ENCODE data around the gene ME2.

ME2 gene

DNA sequence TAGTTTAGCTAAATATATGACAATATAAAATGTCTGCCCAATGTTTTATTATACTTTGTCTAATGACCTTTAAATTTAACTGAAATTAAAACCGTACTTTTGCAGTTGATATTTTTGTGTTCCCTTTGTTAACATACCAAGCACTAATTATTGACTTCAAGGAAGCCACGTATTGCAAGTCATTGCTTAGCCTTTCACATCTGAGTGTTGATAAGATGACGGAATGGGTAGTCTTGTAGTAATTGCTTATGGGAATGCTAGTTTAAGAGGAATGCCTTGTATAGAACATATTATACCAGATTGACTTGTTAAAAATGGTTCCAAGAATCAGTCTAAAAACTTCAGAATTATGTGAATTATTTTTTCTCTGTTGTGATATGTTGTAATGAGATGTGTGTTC, 74.9 kb downstream of the ME2 start:
- no peak overlapping the region for H3K4me3 ChIP-seq (ENCODE audit: low read depth, low read length)
- DNase-seq (ENCODE audit: low read depth): no peak
- TF ChIP-seq, protein P1, sequence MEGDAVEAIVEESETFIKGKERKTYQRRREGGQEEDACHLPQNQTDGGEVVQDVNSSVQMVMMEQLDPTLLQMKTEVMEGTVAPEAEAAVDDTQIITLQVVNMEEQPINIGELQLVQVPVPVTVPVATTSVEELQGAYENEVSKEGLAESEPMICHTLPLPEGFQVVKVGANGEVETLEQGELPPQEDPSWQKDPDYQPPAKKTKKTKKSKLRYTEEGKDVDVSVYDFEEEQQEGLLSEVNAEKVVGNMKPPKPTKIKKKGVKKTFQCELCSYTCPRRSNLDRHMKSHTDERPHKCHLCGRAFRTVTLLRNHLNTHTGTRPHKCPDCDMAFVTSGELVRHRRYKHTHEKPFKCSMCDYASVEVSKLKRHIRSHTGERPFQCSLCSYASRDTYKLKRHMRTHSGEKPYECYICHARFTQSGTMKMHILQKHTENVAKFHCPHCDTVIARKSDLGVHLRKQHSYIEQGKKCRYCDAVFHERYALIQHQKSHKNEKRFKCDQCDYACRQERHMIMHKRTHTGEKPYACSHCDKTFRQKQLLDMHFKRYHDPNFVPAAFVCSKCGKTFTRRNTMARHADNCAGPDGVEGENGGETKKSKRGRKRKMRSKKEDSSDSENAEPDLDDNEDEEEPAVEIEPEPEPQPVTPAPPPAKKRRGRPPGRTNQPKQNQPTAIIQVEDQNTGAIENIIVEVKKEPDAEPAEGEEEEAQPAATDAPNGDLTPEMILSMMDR (conservative IDR thresholded peaks at IDR 0.05; ENCODE audit: low read depth, low read length): no peak

DNA sequence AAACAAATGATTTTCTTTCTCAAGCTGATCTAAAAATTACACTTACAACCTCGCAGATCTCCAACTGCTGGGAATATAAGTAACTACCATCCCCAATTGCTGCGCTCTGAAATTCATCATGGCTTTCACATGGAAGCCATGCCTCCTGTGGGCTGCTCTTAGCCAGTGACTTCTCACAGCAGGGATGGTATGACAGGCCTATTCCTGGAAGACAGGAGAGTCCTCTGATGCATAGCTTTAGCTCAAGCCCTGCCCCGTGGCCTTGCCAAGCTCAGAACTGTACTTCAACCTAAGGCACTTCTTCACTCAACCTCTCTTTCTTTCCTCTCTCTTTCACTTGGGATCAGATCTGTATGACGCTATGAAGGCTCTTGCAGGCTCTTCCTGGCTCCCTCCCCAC, 76.3 kb downstream of the ME2 start:
- TF ChIP-seq, protein P1 (conservative IDR thresholded peaks at IDR 0.05; ENCODE audit: low read depth, low read length): no peak
- no peak for DNase-seq (ENCODE audit: low read depth)
- H3K4me3 ChIP-seq (ENCODE audit: low read depth, low read length): no peak overlapping the region

DNA sequence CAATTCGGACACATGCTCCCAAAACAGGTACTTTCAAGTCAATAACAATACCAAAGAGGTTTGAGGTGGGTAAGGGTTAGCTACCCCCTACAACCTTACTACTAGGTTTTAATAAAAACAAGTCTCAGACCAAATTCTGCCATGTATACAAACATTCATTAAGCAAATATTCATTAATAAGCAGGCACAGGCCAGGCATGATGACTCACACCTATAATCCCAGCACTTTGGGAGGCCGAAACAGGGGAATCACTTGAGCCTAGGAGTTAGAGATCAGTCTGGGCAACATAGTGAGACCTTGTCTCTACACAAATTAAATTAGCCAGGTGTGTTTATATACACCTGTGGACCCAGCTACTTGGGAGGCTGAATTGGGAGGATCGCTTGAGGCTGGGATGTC, 77.2 kb downstream of the ME2 start:
- no peak overlapping the region for H3K4me3 ChIP-seq (ENCODE audit: low read depth, low read length)
- DNase-seq (ENCODE audit: low read depth): no peak
- TF ChIP-seq, protein P1 (conservative IDR thresholded peaks at IDR 0.05; ENCODE audit: low read depth, low read length): no peak

DNA sequence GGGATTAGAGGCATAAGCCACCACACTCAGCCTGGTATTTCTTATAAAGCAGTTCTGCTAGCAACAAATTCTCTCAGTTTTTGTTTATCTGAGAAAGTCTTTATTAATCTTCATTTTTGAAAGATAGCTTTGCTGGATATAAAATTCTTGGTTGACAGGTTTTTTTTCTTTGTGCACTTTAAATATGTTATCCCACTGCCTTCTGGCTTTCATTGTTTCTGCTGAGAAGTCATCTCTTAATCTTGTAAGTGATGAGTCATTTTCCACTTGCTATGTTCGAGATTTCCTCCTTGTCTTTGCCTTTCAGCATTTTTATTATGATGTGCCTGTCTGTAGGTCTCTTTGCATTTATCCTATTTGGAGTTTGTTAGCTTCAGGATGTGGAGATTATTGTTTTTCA, 83.1 kb downstream of the ME2 start:
- TF ChIP-seq, protein P1 (conservative IDR thresholded peaks at IDR 0.05; ENCODE audit: low read depth, low read length): no peak
- DNase-seq (ENCODE audit: low read depth): no peak

DNA sequence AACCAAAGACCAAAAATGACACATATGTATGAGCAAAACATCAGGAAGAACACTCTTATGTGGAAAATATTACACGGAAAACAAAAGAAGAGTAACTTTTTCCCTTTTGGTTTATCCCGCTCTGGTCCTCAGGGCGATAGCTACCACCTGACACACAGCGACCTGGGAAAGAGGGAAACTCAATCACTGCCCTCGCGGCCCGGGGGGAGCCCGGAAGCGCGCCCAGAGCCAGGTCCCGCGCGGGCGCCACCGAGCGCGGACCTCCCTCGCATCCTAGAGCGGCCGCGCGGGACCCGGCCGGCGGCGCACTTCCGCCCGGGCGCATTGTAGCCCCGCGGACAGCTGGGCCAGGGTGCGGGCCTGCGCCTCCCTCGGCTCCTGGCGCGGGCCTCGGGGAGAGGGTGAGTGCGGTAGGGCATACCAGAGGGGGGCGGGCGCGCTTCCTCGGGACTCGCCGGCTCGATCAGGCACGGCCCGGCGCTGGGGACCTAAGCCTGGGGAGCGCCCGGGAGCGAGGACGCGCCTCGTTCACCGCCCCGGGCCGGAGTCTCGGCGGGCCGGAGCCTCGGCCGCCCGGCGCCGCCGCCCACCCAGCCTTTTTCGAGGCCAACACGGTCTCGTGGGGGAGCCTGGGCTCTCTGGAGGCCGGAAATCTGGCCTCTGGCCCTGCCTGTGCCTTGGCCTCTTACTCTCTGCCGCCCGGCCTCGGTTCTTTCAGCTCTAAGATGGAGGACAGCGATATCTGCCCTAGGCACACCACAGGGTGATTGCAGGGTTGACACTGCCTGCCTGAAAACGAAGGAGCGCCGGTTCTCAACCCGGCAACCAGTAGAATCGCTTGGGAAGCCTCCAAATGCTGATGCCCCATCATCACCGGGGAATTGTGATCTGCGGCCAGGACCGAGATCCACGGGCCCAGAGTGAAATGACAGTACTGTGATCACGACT, 89.1 kb downstream of the ME2 start, which contains the start of gene ELAC1:
Gene ELAC1 (plus strand): TSS at position 327 of the 948 bp plus-strand sequence. CDS start 6,365 bp downstream, outside the sequence.
- peak; percentile 81 for DNase-seq (ENCODE audit: low read depth)
- TF ChIP-seq, protein P1 (conservative IDR thresholded peaks at IDR 0.05; ENCODE audit: low read depth, low read length): no peak
- peak within 1 kb of the TSS; percentile 79 for H3K4me3 ChIP-seq (ENCODE audit: low read depth, low read length)

More for the DNA sequence above, 83.1 kb downstream of the ME2 start:
- no peak overlapping the region for H3K4me3 ChIP-seq (ENCODE audit: low read depth, low read length)

DNA sequence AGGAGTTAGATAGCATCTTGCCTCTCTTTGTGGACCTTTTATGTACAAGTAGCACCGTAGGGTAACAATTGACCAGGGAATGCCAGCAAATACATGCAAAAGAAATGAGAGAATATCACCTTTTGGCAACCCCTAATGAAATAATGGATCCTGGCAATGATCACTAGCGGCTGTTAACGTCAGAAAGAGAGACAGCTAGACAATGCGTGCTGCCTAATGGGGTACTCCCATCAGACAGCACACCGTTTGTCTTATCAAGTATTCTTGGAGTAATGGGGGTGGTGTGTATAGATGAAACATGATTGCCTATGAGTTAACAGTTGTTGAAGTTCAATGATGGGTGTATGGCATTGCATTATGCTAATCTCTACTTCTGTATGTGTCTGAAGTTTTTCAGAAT, 90.5 kb downstream of the ME2 start:
- TF ChIP-seq, protein P1 (conservative IDR thresholded peaks at IDR 0.05; ENCODE audit: low read depth, low read length): no peak
- no peak overlapping the region for H3K4me3 ChIP-seq (ENCODE audit: low read depth, low read length)
- no peak for DNase-seq (ENCODE audit: low read depth)

Data from choroid plexus epithelial cell (primary cell).